Nephron progenitor cell (in vitro differentiated cells): ENCODE data around the gene IGF1R.

Source experiments
- DNase-seq: peaks from one replicate; pipeline ENCODE4 v3.0.0; 2021
- H3K27ac Mint-ChIP-seq: 2 replicates; pipeline ENCODE4 v1.8.0; 2021; ENCODE audit warnings: mild to moderate bottlenecking, moderate library complexity, mixed read lengths
- H3K27me3 Mint-ChIP-seq: 2 replicates; pipeline ENCODE4 v1.8.0; 2021; ENCODE audit warnings: mild to moderate bottlenecking, low read depth, mixed read lengths; ENCODE audit not compliant: poor library complexity
- H3K36me3 Mint-ChIP-seq: 2 replicates; pipeline ENCODE4 v1.8.0; 2021; ENCODE audit warnings: low read depth, mixed read lengths
- H3K4me1 Mint-ChIP-seq: 2 replicates; pipeline ENCODE4 v1.8.0; 2021; ENCODE audit warnings: mixed read lengths
- H3K4me3 Mint-ChIP-seq: 2 replicates; pipeline ENCODE4 v1.8.0; 2021; ENCODE audit warnings: mild to moderate bottlenecking, moderate library complexity, mixed read lengths
- H3K9me3 Mint-ChIP-seq: 2 replicates; pipeline ENCODE4 v1.8.0; 2021; ENCODE audit warnings: mild to moderate bottlenecking, moderate library complexity, mixed read lengths
- CTCF ChIP-seq: fragments of 200-600 bp; sonication (generic); IDR thresholded peaks from 2 replicates; pipeline ENCODE4 v1.5.0; 2021; ENCODE audit warnings: antibody characterized with exemption

IGF1R gene

GRCh38 chr15:98733098-98733497, 84.8 kb downstream of the IGF1R start:
- no peaks in the 10 kb centered on the region for H3K36me3 Mint-ChIP-seq

GRCh38 chr15:98734466-98735199, 86.3 kb downstream of the IGF1R start:
- TF ChIP-seq CTCF: no peak
- peak overlapping the region; percentile 67 for H3K27ac Mint-ChIP-seq

More at GRCh38 chr15:98733098-98733497, 84.8 kb downstream of the IGF1R start:
- H3K4me3 Mint-ChIP-seq: no peak overlapping the region
- no peak for TF ChIP-seq CTCF
- H3K27ac Mint-ChIP-seq: no peak overlapping the region
- H3K4me1 Mint-ChIP-seq: peaks cover 31% of the 10 kb centered on the region
- H3K9me3 Mint-ChIP-seq: no peaks in the 10 kb centered on the region
- H3K27me3 Mint-ChIP-seq: no peaks in the 10 kb centered on the region
- DNase-seq: no peak

GRCh38 chr15:98735304-98735703, 87.0 kb downstream of the IGF1R start:
- Mint-ChIP-seq H3K27ac (no peak overlapping the region), H3K36me3 (peaks cover 14% of the 10 kb centered on the region), H3K27me3 (no peaks in the 10 kb centered on the region), H3K4me3 (no peak overlapping the region), H3K4me1 (peaks cover 28% of the 10 kb centered on the region), H3K9me3 (peaks cover 13% of the 10 kb centered on the region)
- DNase-seq: no peak
- no peak for TF ChIP-seq CTCF

More at GRCh38 chr15:98734466-98735199, 86.3 kb downstream of the IGF1R start:
- no peaks in the 10 kb centered on the region for H3K27me3 Mint-ChIP-seq
- H3K9me3 Mint-ChIP-seq: peaks cover 11% of the 10 kb centered on the region
- no peak overlapping the region for H3K4me3 Mint-ChIP-seq
- peak; percentile 23 for DNase-seq
- peaks cover 11% of the 10 kb centered on the region for H3K36me3 Mint-ChIP-seq
- H3K4me1 Mint-ChIP-seq: peaks cover 28% of the 10 kb centered on the region

GRCh38 chr15:98735895-98736617, 87.7 kb downstream of the IGF1R start:
- no peak for TF ChIP-seq CTCF
- Mint-ChIP-seq H3K27ac (no peak overlapping the region), H3K4me1 (peaks cover 33% of the 10 kb centered on the region), H3K27me3 (no peaks in the 10 kb centered on the region), H3K36me3 (peaks cover 14% of the 10 kb centered on the region), H3K4me3 (no peak overlapping the region), H3K9me3 (peaks cover 13% of the 10 kb centered on the region)
- DNase-seq: no peak

- no peak for DNase-seq
- H3K36me3 Mint-ChIP-seq: peaks cover 16% of the 10 kb centered on the region
- peaks cover 13% of the 10 kb centered on the region for H3K9me3 Mint-ChIP-seq
- peaks cover 43% of the 10 kb centered on the region for H3K4me1 Mint-ChIP-seq
- H3K27ac Mint-ChIP-seq: no peak overlapping the region
- no peak overlapping the region for H3K4me3 Mint-ChIP-seq
- no peak for TF ChIP-seq CTCF
- peaks cover 2% of the 10 kb centered on the region for H3K27me3 Mint-ChIP-seq
These were observed 88.8 kb downstream of the IGF1R start for GRCh38 chr15:98737159-98737558.
